Measurements from ENCODE around the gene SRPX.

The SRPX gene

GRCh38 chrX:38138157-38138891, 82.3 kb downstream of the SRPX start:
- DNase-seq, result no peak

GRCh38 chrX:38129366-38129765, 91.3 kb downstream of the SRPX start:
- no peak for DNase-seq

DNA sequence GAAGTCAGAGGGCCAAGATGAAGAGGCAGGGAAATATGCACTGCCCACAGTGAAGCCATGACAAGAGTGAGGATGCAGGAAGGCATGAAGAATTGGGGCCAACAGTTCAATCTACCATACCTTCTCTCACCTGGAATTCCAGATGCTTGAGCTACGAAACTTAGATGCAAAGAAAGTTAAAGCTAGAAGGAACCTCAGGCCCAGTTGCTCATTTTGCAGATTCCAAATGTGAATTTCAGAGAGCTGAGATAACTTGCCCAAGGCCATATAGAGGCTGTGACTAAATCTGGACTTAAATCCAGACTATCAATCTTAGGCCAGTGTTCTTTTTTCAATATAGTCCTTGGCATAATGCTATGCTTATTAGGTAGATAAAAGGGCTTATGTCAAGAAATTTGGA, 92.7 kb downstream of the SRPX start:
- DNase-seq, result no peak

- no peak for DNase-seq
Observed at GRCh38 chrX:38126179-38126578, 94.5 kb downstream of the SRPX start.

GRCh38 chrX:38124000-38124399, 96.7 kb downstream of the SRPX start:
- no peak for DNase-seq

GRCh38 chrX:38117485-38117884, 103.2 kb downstream of the SRPX start:
- no peak for DNase-seq

- no peak for DNase-seq
Observed at GRCh38 chrX:38116706-38117105, 104.0 kb downstream of the SRPX start.

- DNase-seq, result no peak
Observed at GRCh38 chrX:38112566-38112965, 108.1 kb downstream of the SRPX start.

GRCh38 chrX:38111196-38111595, 109.5 kb downstream of the SRPX start:
- DNase-seq, result no peak

GRCh38 chrX:38110231-38110630, 110.4 kb downstream of the SRPX start:
- no peak for DNase-seq

- no peak for DNase-seq
Observed at GRCh38 chrX:38109042-38109898, 111.4 kb downstream of the SRPX start.

- DNase-seq, result no peak
Observed at GRCh38 chrX:38108364-38108763, 112.3 kb downstream of the SRPX start.

GRCh38 chrX:38106991-38107655, 113.5 kb downstream of the SRPX start:
- no peak for DNase-seq

GRCh38 chrX:38105216-38105725, 115.4 kb downstream of the SRPX start:
- no peak for DNase-seq

DNA sequence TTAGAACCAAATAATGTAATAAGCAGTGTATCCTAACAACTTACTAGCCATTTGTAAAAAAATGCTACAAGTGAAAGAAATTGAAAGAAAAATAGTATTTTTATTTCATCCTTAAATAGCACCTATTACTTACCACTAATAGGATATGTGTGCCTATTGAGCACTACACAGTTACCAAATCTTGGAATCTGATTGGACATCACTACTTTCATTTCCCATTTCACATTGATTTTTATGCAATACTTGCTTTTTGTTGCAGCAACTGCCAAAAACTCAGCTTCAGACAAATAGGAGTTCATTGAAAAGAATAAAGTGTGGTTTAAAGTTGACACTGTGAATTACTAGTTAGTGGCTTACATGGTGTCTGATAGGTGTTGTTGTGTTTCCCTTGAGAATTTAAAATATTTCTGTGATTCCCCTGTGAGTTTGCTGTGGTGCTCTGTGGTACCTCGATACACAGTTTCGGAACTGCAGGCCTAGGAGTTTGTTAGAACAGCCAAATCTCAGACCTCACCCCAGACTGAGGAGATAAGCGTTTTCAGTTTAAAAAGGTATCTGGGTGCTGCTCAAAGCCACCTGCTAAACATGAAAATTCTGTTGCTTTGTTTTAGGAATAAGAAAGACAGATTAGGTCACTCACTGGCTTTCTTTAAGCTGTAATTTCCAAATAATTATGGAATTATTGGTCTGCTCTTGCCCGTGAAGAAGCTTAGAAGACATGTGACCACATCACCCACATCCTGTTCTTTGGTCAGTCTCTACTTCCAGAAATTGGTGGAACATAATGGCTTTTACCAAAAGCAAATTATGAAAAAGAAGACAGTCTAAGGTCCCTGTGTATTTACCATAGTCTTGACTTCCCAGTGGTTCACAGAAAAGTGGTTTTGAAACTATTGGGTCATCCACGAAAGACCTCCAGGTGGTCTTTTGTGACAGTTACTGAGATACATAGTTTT, 116.5 kb downstream of the SRPX start:
- no peak for DNase-seq

- DNase-seq, result no peak
Observed at GRCh38 chrX:38102875-38103274, 117.8 kb downstream of the SRPX start.

DNA sequence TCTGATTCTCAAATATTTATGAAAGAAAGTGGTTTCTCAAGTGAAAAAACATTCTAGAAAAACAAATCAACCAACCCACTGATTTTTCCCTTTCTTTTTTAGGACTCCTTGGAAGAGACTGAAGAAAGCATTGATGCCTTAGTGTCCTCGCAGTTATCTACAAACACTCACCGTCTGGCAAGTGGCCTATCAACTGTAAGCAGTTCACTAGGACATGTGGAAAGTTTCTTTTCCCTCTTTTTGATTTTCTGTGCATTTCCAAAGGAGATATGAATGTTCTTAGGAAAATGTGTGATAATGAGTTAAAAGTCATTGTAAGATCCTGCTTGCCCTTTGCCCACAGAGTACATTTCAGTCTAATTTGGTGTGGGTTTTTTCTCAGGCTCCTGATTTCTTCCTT, 118.4 kb downstream of the SRPX start:
- DNase-seq, result no peak

- no peak for DNase-seq
Observed at GRCh38 chrX:38099688-38100087, 121.0 kb downstream of the SRPX start.

Measured in C1 segment of cervical spinal cord (tissue), 14 donors.